Thyroid gland (tissue), 4 donors: ENCODE data around the gene COPS2. TPM values are rescaled to one million over a fixed set of nuclear protein-coding genes. Genes with fewer than 3 reads are reported as not detected.

ENCODE experiments used
- DNase-seq, 2 donors: peaks; one replicate each; pipeline ENCODE4 v3.0.0-alpha.2; 2019
- H3K27ac ChIP-seq, 3 donors: fragments of 200-600 bp; sonication (generic); 1 replicate in 2 of 3; 2 replicates in 1 of 3; pipeline ENCODE4 v1.5.1; 2016 to 2019; ENCODE audit warnings: mild to moderate bottlenecking in 1 of 3, moderate library complexity in 1 of 3
- H3K27me3 ChIP-seq: fragments of 200-600 bp; sonication (generic); one replicate; pipeline ENCODE4 v1.5.1; 2019
- H3K36me3 ChIP-seq, 2 donors: fragments of 200-600 bp; sonication (generic); one replicate each; pipeline ENCODE4 v1.5.1; 2016 to 2019
- H3K4me1 ChIP-seq, 2 donors: fragments of 200-600 bp; sonication (generic); one replicate each; pipeline ENCODE4 v1.5.1; 2017 to 2019
- H3K4me3 ChIP-seq, 3 donors: fragments of 200-600 bp; sonication (generic); replicated peaks in 1 of 3; 1 replicate in 2 of 3; 2 replicates in 1 of 3; pipeline ENCODE4 v1.5.1; 2016; ENCODE audit warnings: mild to moderate bottlenecking in 1 of 3
- H3K9me3 ChIP-seq: fragments of 200-600 bp; sonication (generic); one replicate; pipeline ENCODE4 v1.5.1; 2017
- CTCF ChIP-seq, 6 experiments: fragments of 200-600 bp in 3 of 6; fragments of 450-650 bp in 3 of 6; sonication (generic) in 3 of 6; IDR thresholded peaks; one replicate each; pipeline ENCODE4 v1.5.1; 2016 to 2019; ENCODE audit warnings: antibody characterized with exemption in 6 of 6, mild to moderate bottlenecking in 2 of 6, inconsistent platforms in 1 of 6, moderate library complexity in 1 of 6
- POLR2A ChIP-seq, 2 donors: fragments of 450-650 bp; IDR thresholded peaks; one replicate each; pipeline ENCODE4 v1.6.1; 2017; ENCODE audit warnings: antibody characterized with exemption in 2 of 2, mild to moderate bottlenecking in 2 of 2, moderate library complexity in 1 of 2
- WGBS, 2 donors: methylation state at CpG; one replicate each; pipeline ENCODE4 v1.1.5; 2017; 5-methylcytosine and 5-hydroxymethylcytosine counted together
- intact Hi-C: fragments of 100-400 bp; cut with DNase I; formaldehyde crosslinking; loops from one replicate; pipeline ENCODE4 v1.15.1; 2023
- total RNA-seq, 4 donors: library from RNA; depleted of rRNA; stranded (reverse); fragments of >200 nt; gene quantifications; one replicate each; pipeline ENCODE4 v1.2.3, GENCODE V29; 2016

The COPS2 gene
- total RNA-seq, 4 donors from 2014 or later = 52.4 to 80.0 (median 61.3) TPM

- WGBS, 2 donors = 84 to 88% methylated on average over 3 of the region's 3 CpGs
- no peaks in the 10 kb centered on the region for H3K36me3 ChIP-seq
- peaks cover 14 to 16% of the 10 kb centered on the region in 2 donors for H3K4me1 ChIP-seq
- H3K27ac ChIP-seq = no peak overlapping the region
- intact Hi-C loops = loop anchor here (10.0 kb wide), 1 partner anchor 97 kb away; no protein-coding TSS in a partner anchor
- DNase-seq = no peak
- no peaks in the 10 kb centered on the region for H3K9me3 ChIP-seq
- H3K27me3 ChIP-seq = no peaks in the 10 kb centered on the region
- no peak overlapping the region for H3K4me3 ChIP-seq
- no peak for TF ChIP-seq CTCF (IDR thresholded peaks at IDR 0.05)
Measured at GRCh38 chr15:49151831-49152230, 3.6 kb downstream of the COPS2 start.

GRCh38 chr15:49148727-49149126 is 6.7 kb downstream of the COPS2 start:
- Histone ChIP-seq H3K9me3 (no peaks in the 10 kb centered on the region), H3K4me1 (peaks cover 6 to 12% of the 10 kb centered on the region in 2 donors), H3K4me3 (no peak overlapping the region), H3K27me3 (no peaks in the 10 kb centered on the region), H3K36me3 (peaks cover under 1 to 1% of the 10 kb centered on the region in 2 donors), H3K27ac (no peak overlapping the region)
- DNase-seq = no peak
- intact Hi-C loops = no loop called here
- no peak for TF ChIP-seq POLR2A (IDR thresholded peaks at IDR 0.05)
- TF ChIP-seq CTCF (IDR thresholded peaks at IDR 0.05) = no peak
- WGBS, 2 donors = 93% methylated on average over 1 of the region's 1 CpG

GRCh38 chr15:49148298-49148697 is 7.1 kb downstream of the COPS2 start:
- Histone ChIP-seq H3K27me3 (no peaks in the 10 kb centered on the region), H3K4me3 (no peak overlapping the region), H3K9me3 (no peaks in the 10 kb centered on the region), H3K36me3 (peaks cover 5% of the 10 kb centered on the region in 2 donors), H3K27ac (no peak overlapping the region), H3K4me1 (peaks cover 2 to 8% of the 10 kb centered on the region in 2 donors)
- intact Hi-C loops = no loop called here
- DNase-seq = no peak
- TF ChIP-seq CTCF (IDR thresholded peaks at IDR 0.05) = no peak
- no peak for TF ChIP-seq POLR2A (IDR thresholded peaks at IDR 0.05)
- WGBS, 2 donors = 78 to 81% methylated on average over 1 of the region's 1 CpG

GRCh38 chr15:49145651-49146609 is 9.5 kb downstream of the COPS2 start:
- Histone ChIP-seq H3K4me1 (peaks cover 0 to 6% of the 10 kb centered on the region in 2 donors), H3K27me3 (no peaks in the 10 kb centered on the region), H3K9me3 (no peaks in the 10 kb centered on the region), H3K4me3 (no peak overlapping the region), H3K27ac (no peak overlapping the region), H3K36me3 (peaks cover 23 to 27% of the 10 kb centered on the region in 2 donors)
- intact Hi-C loops = no loop called here
- TF ChIP-seq POLR2A (IDR thresholded peaks at IDR 0.05) (no peak), CTCF (IDR thresholded peaks at IDR 0.05) (peak in 5 of 6 experiments; percentile 15 to 72 (median 51))
- WGBS, 2 donors = 33 to 37% methylated on average over 3 of the region's 3 CpGs
- peak; percentile 19 to 41 for DNase-seq

GRCh38 chr15:49137861-49138260 is 17.5 kb downstream of the COPS2 start:
- intact Hi-C loops = no loop called here
- no peak for TF ChIP-seq CTCF (IDR thresholded peaks at IDR 0.05)
- TF ChIP-seq POLR2A (IDR thresholded peaks at IDR 0.05) = no peak
- Histone ChIP-seq H3K27ac (no peak overlapping the region), H3K4me1 (no peaks in the 10 kb centered on the region), H3K27me3 (no peaks in the 10 kb centered on the region), H3K9me3 (no peaks in the 10 kb centered on the region), H3K4me3 (no peak overlapping the region), H3K36me3 (peaks cover 35 to 37% of the 10 kb centered on the region in 2 donors)
- 83 to 84% methylated on average over 2 of the region's 2 CpGs for WGBS, 2 donors
- DNase-seq = no peak
